Adipocyte (in vitro differentiated cells): ENCODE data around the gene CPTP.

Experiments used
- DNase-seq: peaks from one replicate; pipeline ENCODE4 v3.0.0-alpha.2; 2015; ENCODE audit warnings: low read depth
- H3K27me3 ChIP-seq: replicated peaks from 2 replicates; pipeline ENCODE4 v1.7.0; 2013; ENCODE audit warnings: mild to moderate bottlenecking, low read length, moderate library complexity; ENCODE audit not compliant: control insufficient read depth, insufficient read depth
- H3K36me3 ChIP-seq: 2 replicates; pipeline ENCODE4 v1.7.0; 2013; ENCODE audit warnings: low read length, mild to moderate bottlenecking, moderate library complexity; ENCODE audit not compliant: control insufficient read depth, insufficient read depth, severe bottlenecking
- H3K4me1 ChIP-seq: 2 replicates; pipeline ENCODE4 v1.7.0; 2013; ENCODE audit warnings: mild to moderate bottlenecking, low read length, moderate library complexity; ENCODE audit not compliant: control insufficient read depth, insufficient read depth
- H3K4me3 ChIP-seq: 2 replicates; pipeline ENCODE4 v1.7.0; 2013; ENCODE audit warnings: mild to moderate bottlenecking, low read length, moderate library complexity
- H3K9ac ChIP-seq: 2 replicates; pipeline ENCODE4 v1.7.0; 2013; ENCODE audit warnings: mild to moderate bottlenecking, low read length, moderate library complexity
- H3K9me3 ChIP-seq: 2 replicates; pipeline ENCODE4 v1.7.0; 2013; ENCODE audit warnings: mild to moderate bottlenecking, low read length, moderate library complexity; ENCODE audit not compliant: control insufficient read depth

The CPTP gene

GRCh38 chr1:1377540-1378205, 53.1 kb downstream of the CPTP start:
- Histone ChIP-seq H3K4me1 (peaks cover 23% of the 10 kb centered on the region), H3K9me3 (no peaks in the 10 kb centered on the region), H3K4me3 (no peak overlapping the region), H3K9ac (no peak overlapping the region), H3K27me3 (no peaks in the 10 kb centered on the region), H3K36me3 (peaks cover 12% of the 10 kb centered on the region)
- no peak for DNase-seq
